Naive B cell (primary cell): ENCODE measurements around the gene LRP1-AS. TPM values are rescaled to one million over a fixed set of nuclear protein-coding genes. Genes with fewer than 3 reads are reported as not detected.

ENCODE experiments used
- ATAC-seq, 2 donors: fragments of 150-1000 bp; cut with Tn5 transposase; 2 replicates each; pipeline ENCODE4 v1.10.0; 2021; ENCODE audit warnings: low read depth in 2 of 2, mild to moderate bottlenecking in 2 of 2, moderate library complexity in 2 of 2
- DNase-seq: peaks from one replicate; pipeline ENCODE4 v3.0.0; 2022
- H3K27ac Mint-ChIP-seq, 6 donors: one replicate each; pipeline ENCODE4 v1.8.0; 2020 to 2022; ENCODE audit warnings: mild to moderate bottlenecking in 6 of 6, mixed read lengths in 6 of 6, moderate library complexity in 5 of 6, inconsistent platforms in 2 of 6
- H3K27me3 Mint-ChIP-seq, 3 donors: one replicate each; pipeline ENCODE4 v1.8.0; 2021 to 2022; ENCODE audit warnings: mixed read lengths in 3 of 3, mild to moderate bottlenecking in 1 of 3
- H3K36me3 Mint-ChIP-seq, 2 donors: one replicate each; pipeline ENCODE4 v1.8.0; 2020 to 2022; ENCODE audit warnings: mixed read lengths in 2 of 2, inconsistent platforms in 1 of 2, mild to moderate bottlenecking in 1 of 2
- H3K4me1 Mint-ChIP-seq, 3 donors: one replicate each; pipeline ENCODE4 v1.8.0; 2020 to 2022; ENCODE audit warnings: mixed read lengths in 3 of 3, inconsistent platforms in 1 of 3, mild to moderate bottlenecking in 1 of 3, moderate library complexity in 1 of 3
- H3K4me3 Mint-ChIP-seq, 8 donors: one replicate each; pipeline ENCODE4 v1.8.0; 2020 to 2022; ENCODE audit warnings: mild to moderate bottlenecking in 8 of 8, mixed read lengths in 8 of 8, moderate library complexity in 8 of 8, inconsistent platforms in 2 of 8
- H3K9me3 Mint-ChIP-seq, 7 donors: one replicate each; pipeline ENCODE4 v1.8.0; 2020 to 2022; ENCODE audit warnings: mixed read lengths in 7 of 7, mild to moderate bottlenecking in 5 of 7, inconsistent platforms in 2 of 7, moderate library complexity in 1 of 7
- polyA plus RNA-seq, 6 donors: library from polyadenylated mRNA; unstranded; fragments of 300-500 nt; fragmentation: Illumina TruSeq; gene quantifications; one replicate each; pipeline ENCODE4 v1.2.3, GENCODE V29; 2021; ENCODE audit warnings: low read depth in 6 of 6

LRP1-AS gene
- polyA plus RNA-seq, 6 donors from 2014 or later, result not detected

DNA sequence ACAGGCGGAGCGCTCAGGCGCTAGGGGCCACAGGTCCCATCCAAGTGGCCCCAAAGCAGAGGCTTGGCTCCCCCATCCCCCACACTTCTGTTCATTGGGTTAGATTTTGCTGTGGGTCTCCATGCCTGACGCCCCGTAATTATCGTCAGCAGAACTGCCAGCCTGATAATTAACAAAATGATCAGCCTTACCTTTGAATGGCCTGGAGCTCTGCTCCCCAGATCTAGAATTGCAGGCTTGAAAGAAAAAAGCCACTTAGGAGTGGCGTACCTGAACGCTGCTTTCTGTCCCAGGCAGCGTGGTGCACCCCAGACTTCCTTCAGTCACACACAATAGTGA lies 28.7 kb upstream of the LRP1-AS start:
- no peaks in the 10 kb centered on the region for H3K36me3 Mint-ChIP-seq

DNA sequence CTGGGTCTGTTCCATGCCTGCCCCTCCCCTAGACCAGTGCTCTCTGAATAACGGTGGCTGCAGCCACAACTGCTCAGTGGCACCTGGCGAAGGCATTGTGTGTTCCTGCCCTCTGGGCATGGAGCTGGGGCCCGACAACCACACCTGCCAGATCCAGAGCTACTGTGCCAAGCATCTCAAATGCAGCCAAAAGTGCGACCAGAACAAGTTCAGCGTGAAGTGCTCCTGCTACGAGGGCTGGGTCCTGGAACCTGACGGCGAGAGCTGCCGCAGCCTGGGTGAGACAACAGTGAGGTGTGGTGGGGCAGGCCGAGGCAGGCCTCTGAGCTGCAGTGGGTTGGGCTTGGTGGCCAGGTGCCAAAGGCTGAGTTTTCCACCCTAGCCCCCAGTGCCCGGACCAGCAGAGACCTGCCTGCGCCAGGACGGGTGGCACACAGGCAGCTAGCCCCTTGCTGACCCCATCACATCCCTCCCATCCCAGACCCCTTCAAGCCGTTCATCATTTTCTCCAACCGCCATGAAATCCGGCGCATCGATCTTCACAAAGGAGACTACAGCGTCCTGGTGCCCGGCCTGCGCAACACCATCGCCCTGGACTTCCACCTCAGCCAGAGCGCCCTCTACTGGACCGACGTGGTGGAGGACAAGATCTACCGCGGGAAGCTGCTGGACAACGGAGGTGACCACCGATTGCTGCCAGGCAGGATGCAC lies 28.2 kb upstream of the LRP1-AS start:
- H3K9me3 Mint-ChIP-seq, result no peaks in the 10 kb centered on the region
- H3K4me3 Mint-ChIP-seq, result no peak overlapping the region
- peaks cover 0 to 17% (median 13%) of the 10 kb centered on the region in 3 donors for H3K27me3 Mint-ChIP-seq
- H3K27ac Mint-ChIP-seq, result no peak overlapping the region
- ATAC-seq, result no peak
- DNase-seq, result no peak
- H3K4me1 Mint-ChIP-seq, result peaks cover 0 to 11% (median 0%) of the 10 kb centered on the region in 3 donors
- no peaks in the 10 kb centered on the region for H3K36me3 Mint-ChIP-seq

More for the DNA sequence above, 28.7 kb upstream of the LRP1-AS start:
- Mint-ChIP-seq H3K4me1 (peaks cover 0 to 11% (median 0%) of the 10 kb centered on the region in 3 donors), H3K27me3 (peaks cover 0 to 14% (median 9%) of the 10 kb centered on the region in 3 donors), H3K9me3 (no peaks in the 10 kb centered on the region), H3K4me3 (no peak overlapping the region), H3K27ac (no peak overlapping the region)
- ATAC-seq (no peak), DNase-seq (no peak)

GRCh38 chr12:57173683-57174082 lies 26.3 kb upstream of the LRP1-AS start:
- peaks cover 0 to 11% (median 0%) of the 10 kb centered on the region in 3 donors for H3K4me1 Mint-ChIP-seq
- no peaks in the 10 kb centered on the region for H3K36me3 Mint-ChIP-seq
- H3K27me3 Mint-ChIP-seq, result peaks cover 0 to 17% (median 13%) of the 10 kb centered on the region in 3 donors
- ATAC-seq, result no peak
- DNase-seq, result no peak
- no peak overlapping the region for H3K27ac Mint-ChIP-seq
- H3K4me3 Mint-ChIP-seq, result no peak overlapping the region
- H3K9me3 Mint-ChIP-seq, result no peaks in the 10 kb centered on the region

DNA sequence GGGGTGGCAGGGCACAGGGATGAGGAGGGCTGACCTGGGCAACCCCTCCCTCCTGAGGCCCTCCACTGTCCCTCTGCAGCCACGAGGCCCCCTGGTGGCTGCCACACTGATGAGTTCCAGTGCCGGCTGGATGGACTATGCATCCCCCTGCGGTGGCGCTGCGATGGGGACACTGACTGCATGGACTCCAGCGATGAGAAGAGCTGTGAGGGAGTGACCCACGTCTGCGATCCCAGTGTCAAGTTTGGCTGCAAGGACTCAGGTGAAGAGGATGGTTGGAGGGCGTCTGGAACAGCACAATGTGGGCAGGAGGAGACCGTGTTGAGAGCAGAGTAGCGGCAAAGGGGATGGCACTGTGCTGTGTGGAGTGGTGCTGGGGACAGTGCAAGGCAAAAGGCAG lies 25.7 kb upstream of the LRP1-AS start:
- DNase-seq (no peak), ATAC-seq (no peak)
- no peaks in the 10 kb centered on the region for H3K36me3 Mint-ChIP-seq
- H3K4me1 Mint-ChIP-seq, result peaks cover 0 to 7% (median 0%) of the 10 kb centered on the region in 3 donors
- H3K27ac Mint-ChIP-seq, result no peak overlapping the region
- H3K4me3 Mint-ChIP-seq, result no peak overlapping the region
- H3K27me3 Mint-ChIP-seq, result peaks cover 0 to 13% (median 12%) of the 10 kb centered on the region in 3 donors
- H3K9me3 Mint-ChIP-seq, result no peaks in the 10 kb centered on the region

DNA sequence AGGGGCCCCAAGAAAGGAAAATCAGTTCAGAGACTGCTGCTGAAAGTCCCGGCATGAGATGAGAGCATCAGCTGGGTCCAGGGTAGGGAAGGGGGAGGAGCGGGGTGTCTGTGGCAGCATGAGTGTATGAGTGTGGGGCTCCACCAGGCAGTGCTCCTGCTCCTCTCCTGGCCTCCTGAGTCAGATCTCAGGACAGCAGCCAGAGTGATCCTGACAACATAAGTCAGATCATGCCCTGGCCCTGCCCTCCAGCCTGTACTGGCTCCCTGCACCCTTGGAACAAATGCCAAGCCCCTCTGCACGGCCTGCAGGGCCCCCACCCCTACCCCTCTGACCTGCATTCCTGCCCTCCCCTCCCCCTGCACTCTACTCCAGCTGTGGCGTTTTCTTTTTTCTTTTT lies 24.2 kb upstream of the LRP1-AS start:
- no peak for DNase-seq

GRCh38 chr12:57170927-57171326 lies 23.5 kb upstream of the LRP1-AS start:
- H3K4me1 Mint-ChIP-seq, result peaks cover 0 to 5% (median 0%) of the 10 kb centered on the region in 3 donors
- peaks cover 0 to 13% (median 10%) of the 10 kb centered on the region in 3 donors for H3K27me3 Mint-ChIP-seq
- no peak for DNase-seq
- ATAC-seq, result no peak
- peak overlapping the region in 2 of 6 donors; percentile 41 to 57 for H3K27ac Mint-ChIP-seq
- no peaks in the 10 kb centered on the region for H3K36me3 Mint-ChIP-seq
- no peak overlapping the region for H3K4me3 Mint-ChIP-seq
- no peaks in the 10 kb centered on the region for H3K9me3 Mint-ChIP-seq

More for the DNA sequence above, 24.2 kb upstream of the LRP1-AS start:
- no peak overlapping the region for H3K4me3 Mint-ChIP-seq
- H3K27me3 Mint-ChIP-seq, result peaks cover 0 to 13% (median 10%) of the 10 kb centered on the region in 3 donors
- H3K9me3 Mint-ChIP-seq, result no peaks in the 10 kb centered on the region
- no peak for ATAC-seq
- peaks cover 0 to 5% (median 0%) of the 10 kb centered on the region in 3 donors for H3K4me1 Mint-ChIP-seq
- H3K36me3 Mint-ChIP-seq, result no peaks in the 10 kb centered on the region
- H3K27ac Mint-ChIP-seq, result no peak overlapping the region

DNA sequence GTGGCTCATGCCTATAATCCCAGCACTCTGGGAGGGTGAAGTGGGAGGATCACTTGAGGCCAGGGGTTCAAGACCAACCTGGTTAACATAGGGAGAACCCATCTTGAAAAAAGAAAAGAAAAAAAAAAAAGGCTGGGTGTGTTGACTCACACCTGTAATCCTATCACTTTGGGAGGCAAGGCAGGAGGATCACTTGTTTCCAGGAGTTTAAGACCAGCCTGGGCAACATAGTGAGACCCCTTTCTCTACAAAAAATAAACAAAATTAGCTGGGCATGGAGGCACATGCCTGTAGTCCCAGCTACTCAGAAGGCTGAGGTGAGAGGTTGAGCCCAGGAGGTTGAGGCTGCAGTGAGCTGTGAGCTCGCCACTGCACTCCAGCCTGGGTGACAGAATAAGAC lies 23.0 kb upstream of the LRP1-AS start:
- Mint-ChIP-seq H3K4me1 (peaks cover 0 to 5% (median 0%) of the 10 kb centered on the region in 3 donors), H3K27ac (no peak overlapping the region), H3K27me3 (peaks cover 0 to 13% (median 10%) of the 10 kb centered on the region in 3 donors), H3K4me3 (no peak overlapping the region), H3K36me3 (no peaks in the 10 kb centered on the region), H3K9me3 (no peaks in the 10 kb centered on the region)
- DNase-seq (no peak), ATAC-seq (no peak)

DNA sequence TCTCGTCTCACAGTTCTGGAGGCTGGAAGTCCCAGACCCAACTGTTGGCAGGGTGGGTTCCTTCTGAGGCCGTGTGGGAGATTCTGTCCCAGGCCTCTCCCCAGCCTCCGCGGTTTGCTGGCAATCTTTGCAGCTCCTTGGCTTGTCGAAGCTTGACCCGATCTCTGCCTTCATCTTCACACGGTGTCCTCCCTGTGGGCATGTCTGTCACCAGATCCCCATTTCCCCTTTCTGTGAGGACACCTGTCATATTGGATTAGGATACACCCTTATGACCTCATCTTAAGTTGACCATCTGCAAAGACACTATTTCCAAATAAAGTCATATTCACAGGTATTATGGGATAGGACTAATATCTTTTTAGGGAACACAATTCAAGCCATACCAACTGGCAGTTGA lies 22.6 kb upstream of the LRP1-AS start:
- ATAC-seq (no peak), DNase-seq (no peak)
- H3K4me1 Mint-ChIP-seq, result peaks cover 0 to 5% (median 0%) of the 10 kb centered on the region in 3 donors
- H3K4me3 Mint-ChIP-seq, result no peak overlapping the region
- no peaks in the 10 kb centered on the region for H3K9me3 Mint-ChIP-seq
- H3K27me3 Mint-ChIP-seq, result peaks cover 0 to 16% (median 12%) of the 10 kb centered on the region in 3 donors
- H3K36me3 Mint-ChIP-seq, result no peaks in the 10 kb centered on the region
- no peak overlapping the region for H3K27ac Mint-ChIP-seq

DNA sequence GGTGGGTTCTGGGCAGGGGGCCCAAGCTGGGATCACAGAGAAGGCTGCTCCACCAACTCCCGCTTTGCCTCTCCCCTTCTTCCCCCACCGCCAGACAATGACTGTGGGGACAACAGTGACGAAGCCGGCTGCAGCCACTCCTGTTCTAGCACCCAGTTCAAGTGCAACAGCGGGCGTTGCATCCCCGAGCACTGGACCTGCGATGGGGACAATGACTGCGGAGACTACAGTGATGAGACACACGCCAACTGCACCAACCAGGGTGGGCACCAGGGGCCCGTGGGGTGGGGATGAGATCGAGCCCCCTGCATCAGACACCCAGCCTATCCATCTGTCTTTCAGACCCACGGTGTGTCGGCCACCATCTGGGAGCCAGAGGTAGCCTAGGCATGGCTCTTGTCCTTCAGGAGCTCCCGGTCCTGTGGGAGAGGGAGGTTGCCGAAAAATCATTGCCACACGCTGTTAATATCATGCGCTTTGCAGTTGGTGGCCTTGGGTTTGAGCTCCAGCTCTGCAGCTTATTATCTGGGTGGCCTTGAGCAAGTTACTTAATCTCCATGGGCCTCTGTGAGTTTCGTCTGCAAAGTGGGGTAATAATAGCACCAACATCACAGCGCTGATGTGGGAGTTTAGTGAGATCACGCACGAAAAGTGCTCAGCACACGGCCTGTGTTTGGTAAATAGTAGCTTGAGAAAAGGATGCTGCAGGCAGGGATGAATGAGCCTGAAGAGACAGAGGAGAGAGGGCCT lies 21.8 kb upstream of the LRP1-AS start:
- DNase-seq (no peak), ATAC-seq (no peak)
- H3K27me3 Mint-ChIP-seq, result peaks cover 0 to 24% (median 18%) of the 10 kb centered on the region in 3 donors
- no peaks in the 10 kb centered on the region for H3K9me3 Mint-ChIP-seq
- H3K4me3 Mint-ChIP-seq, result no peak overlapping the region
- peaks cover 0 to 5% (median 0%) of the 10 kb centered on the region in 3 donors for H3K4me1 Mint-ChIP-seq
- H3K36me3 Mint-ChIP-seq, result no peaks in the 10 kb centered on the region
- H3K27ac Mint-ChIP-seq, result peak overlapping the region in 2 of 6 donors; percentile 26 to 89

- ATAC-seq (no peak), DNase-seq (no peak)
- Mint-ChIP-seq H3K36me3 (no peaks in the 10 kb centered on the region), H3K4me1 (peaks cover 0 to 2% (median 0%) of the 10 kb centered on the region in 3 donors), H3K27ac (peak overlapping the region in 1 of 6 donors; percentile 91), H3K9me3 (no peaks in the 10 kb centered on the region), H3K4me3 (no peak overlapping the region), H3K27me3 (peaks cover 0 to 20% (median 15%) of the 10 kb centered on the region in 3 donors)
Measured at GRCh38 chr12:57168058-57168457, 20.6 kb upstream of the LRP1-AS start.

GRCh38 chr12:57166971-57167371 lies 19.6 kb upstream of the LRP1-AS start:
- Mint-ChIP-seq H3K4me1 (peaks cover 0 to 5% (median 5%) of the 10 kb centered on the region in 3 donors), H3K27ac (no peak overlapping the region), H3K4me3 (no peak overlapping the region), H3K36me3 (no peaks in the 10 kb centered on the region), H3K9me3 (no peaks in the 10 kb centered on the region), H3K27me3 (peaks cover 4 to 22% (median 13%) of the 10 kb centered on the region in 3 donors)
- DNase-seq, result no peak
- no peak for ATAC-seq

DNA sequence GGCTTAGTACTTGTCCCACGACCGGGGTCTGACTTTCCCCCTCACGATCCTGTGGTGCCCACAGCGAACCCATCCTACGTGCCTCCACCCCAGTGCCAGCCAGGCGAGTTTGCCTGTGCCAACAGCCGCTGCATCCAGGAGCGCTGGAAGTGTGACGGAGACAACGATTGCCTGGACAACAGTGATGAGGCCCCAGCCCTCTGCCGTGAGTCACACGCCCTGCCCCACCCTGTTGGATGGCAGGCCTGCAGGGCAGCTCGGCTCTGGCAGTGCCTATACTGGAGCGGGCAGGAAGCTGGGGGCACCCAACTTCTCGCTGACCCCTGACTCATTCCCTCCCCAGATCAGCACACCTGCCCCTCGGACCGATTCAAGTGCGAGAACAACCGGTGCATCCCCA lies 18.3 kb upstream of the LRP1-AS start:
- Mint-ChIP-seq H3K9me3 (no peaks in the 10 kb centered on the region), H3K27ac (no peak overlapping the region)
- no peak for ATAC-seq

DNA sequence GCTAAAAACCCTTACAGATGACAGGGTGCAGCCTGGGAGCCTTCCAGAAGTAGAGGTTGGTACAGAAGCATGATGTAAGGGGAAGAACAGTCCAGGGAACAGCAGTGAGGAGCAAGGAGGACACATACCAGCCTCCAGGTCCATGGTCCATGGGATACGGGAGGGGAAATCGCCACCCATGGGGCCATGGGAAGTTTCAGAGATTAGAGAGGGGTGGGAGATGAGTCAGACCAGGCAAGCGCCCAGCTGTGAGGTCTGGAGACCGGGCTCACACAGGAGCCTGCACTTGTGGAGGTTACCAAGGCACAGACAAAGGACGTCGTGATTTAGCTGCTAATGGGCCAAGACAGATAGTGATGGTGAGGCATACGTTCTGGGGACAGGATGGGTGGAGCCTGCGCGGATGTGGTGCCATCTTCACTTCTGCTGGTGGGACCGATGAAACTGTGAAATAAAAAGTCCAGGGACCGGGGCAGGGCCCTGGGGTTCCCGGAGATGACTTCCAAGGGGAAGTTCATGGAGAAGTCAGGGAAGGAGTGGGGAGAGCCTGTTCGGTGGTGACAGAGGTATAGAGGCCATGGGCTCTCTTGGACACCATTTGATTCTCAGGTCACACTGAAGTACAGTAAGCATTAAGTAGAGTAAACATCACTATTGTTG lies 17.7 kb upstream of the LRP1-AS start:
- H3K9me3 Mint-ChIP-seq, result no peaks in the 10 kb centered on the region
- peaks cover 0 to 5% (median 5%) of the 10 kb centered on the region in 3 donors for H3K4me1 Mint-ChIP-seq
- H3K27ac Mint-ChIP-seq, result peak overlapping the region in 1 of 6 donors; percentile 39
- ATAC-seq (no peak), DNase-seq (no peak)
- H3K36me3 Mint-ChIP-seq, result no peaks in the 10 kb centered on the region
- H3K4me3 Mint-ChIP-seq, result peak overlapping the region in 1 of 8 donors; percentile 61
- H3K27me3 Mint-ChIP-seq, result peaks cover 12 to 35% (median 15%) of the 10 kb centered on the region in 3 donors

More for the DNA sequence above, 18.3 kb upstream of the LRP1-AS start:
- Mint-ChIP-seq H3K4me3 (no peak overlapping the region), H3K27me3 (peaks cover 12 to 29% (median 15%) of the 10 kb centered on the region in 3 donors), H3K4me1 (peaks cover 0 to 5% (median 5%) of the 10 kb centered on the region in 3 donors), H3K36me3 (no peaks in the 10 kb centered on the region)
- no peak for DNase-seq
